ENCODE results near the gene DACH1.
"Not testable (repeated sequence)": the region's sequence is repeated elsewhere in the genome, so short reads cannot be mapped to it uniquely, and the experiment has no call there.

The DACH1 gene

DNA sequence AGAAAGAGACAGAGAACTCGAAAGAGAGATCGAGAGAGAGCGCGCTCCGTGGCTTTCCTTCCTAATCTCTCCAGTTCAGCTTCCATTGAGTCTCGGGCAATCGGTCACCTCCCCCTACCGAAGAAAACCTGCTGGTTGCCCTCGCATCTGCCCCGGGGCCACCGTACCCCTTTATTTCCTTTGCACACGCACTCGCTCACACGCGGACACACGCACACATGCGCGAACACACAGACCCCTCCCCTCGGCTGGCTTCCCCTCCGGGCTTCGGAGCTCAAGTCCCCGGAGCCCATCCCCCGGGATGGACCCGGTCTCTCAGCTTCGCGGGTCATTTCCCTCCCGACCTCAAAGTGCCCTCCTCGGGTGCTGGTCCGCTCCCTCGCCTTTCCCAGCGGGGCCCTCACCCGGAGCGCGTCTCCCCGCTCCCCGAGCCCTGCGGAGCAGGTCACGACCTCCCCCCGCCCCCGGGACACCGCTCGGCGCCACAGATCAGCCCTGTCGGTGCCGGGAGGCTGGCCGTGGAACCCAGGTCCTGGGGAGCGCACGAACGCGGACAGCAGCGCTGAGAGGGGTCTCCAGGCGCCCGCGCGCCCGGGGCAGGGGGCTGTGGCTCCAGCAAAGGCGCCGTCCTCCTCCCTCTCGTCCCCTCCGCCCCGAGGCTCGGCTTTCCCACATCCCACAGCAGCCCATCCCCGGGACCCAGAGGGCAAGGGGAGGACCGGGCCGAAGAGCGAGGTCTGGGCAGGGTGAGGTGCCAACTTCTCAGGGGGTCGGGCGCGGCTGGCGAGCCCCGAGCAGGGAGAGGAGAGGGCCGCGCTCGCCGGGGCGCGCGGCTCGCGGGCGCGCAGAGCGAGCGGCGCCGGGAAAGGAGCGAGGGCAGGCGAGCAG is 1.8 kb downstream of the DACH1 start:
- no peak for DNase-seq

DNA sequence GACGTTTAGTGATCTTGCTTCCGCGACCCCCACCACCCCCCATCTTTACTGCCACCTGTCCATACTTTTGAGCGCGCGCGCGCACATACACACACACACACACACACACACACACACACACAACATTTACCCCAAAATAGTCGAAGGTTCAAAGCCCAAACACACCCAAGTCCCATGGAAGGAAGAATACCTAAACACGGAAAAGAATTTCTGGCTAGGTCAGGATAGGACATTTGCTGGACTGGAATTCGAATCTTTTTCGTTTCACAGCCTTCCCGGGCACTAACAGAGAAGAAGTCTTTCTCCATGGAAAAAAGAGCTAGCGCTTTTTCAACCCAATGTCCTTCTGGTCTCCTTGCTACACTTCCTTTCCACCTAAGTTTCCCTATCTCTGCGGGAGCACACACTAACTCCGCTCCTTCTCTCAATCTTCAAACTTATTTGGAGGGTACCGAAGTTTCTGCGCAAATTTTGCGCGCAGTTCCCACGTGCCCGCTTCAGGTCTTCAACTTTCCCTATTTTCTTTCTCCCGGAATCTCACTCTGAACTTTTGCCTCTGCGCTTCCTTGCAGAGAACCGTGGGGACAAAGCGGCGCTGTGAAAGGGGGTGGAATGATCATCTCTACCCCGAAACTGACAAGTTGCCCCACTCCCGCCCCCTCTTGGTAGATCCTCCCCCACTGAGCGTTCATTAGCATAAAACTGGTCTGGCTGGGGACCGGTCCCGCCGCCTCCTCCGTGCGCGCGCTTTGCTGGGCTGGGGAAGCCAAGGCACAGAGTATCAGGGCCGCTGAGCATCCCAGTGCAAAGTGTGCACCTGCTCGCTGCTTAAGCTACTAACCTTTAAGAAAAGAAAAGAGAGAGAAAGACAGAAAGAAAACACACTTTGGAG is 2.7 kb downstream of the DACH1 start:
- peak; percentile 11 to 24 for DNase-seq

GRCh38 chr13:71863254-71863865 is 3.6 kb downstream of the DACH1 start:
- no peak for DNase-seq

DNA sequence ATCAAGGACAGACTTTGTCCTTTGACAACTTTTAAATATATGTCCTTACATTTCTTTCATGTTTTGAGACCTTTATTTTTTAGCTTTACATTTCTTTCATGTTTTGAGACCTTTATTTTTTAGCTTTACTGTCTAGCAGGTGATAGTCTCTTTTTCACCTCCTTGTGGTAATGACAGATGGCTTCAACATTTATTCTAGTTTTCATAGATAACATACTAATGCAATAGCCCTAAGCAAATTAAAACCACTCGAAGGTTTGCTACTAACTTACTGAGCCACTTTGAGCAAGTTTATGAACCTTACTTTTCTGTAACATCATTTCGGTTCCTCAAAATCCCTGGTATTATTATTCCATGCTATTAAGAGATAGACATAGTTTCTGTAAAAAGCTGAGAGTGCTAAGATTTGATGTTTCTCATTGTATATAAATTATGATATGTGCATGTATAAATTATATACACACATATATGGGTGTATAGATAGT is 4.5 kb downstream of the DACH1 start:
- no peak for DNase-seq

DNA sequence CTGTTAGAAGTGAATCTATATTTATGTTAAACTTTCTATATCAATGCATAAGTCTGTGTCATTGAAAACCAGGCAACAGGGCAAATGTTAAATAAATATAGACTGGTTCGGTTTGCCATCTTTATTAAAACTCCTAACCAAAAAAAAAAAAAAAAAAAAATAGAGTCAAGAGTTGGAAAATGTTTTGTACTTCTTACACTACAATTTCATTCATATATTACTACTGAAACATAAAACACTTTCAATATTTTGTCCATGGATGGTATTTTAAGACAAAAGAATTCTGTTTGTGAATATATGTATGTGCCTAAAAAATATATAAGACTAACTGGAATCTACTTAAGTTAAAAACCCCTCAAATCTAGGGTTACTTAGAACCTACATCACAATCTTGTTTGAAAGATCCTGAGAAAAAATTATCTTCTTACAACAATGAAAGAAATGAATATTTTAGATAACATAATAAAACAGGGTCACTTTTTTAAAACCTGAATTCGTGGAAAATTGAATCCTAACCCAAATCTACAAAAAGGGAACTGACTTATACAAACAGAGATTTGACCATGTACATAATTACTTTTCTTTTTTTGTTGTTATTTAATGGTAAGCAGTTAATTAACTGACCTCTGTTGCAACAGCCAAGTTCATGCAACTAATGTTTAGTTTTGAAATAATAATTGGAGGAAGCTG is 5.1 kb downstream of the DACH1 start:
- DNase-seq: no peak

DNA sequence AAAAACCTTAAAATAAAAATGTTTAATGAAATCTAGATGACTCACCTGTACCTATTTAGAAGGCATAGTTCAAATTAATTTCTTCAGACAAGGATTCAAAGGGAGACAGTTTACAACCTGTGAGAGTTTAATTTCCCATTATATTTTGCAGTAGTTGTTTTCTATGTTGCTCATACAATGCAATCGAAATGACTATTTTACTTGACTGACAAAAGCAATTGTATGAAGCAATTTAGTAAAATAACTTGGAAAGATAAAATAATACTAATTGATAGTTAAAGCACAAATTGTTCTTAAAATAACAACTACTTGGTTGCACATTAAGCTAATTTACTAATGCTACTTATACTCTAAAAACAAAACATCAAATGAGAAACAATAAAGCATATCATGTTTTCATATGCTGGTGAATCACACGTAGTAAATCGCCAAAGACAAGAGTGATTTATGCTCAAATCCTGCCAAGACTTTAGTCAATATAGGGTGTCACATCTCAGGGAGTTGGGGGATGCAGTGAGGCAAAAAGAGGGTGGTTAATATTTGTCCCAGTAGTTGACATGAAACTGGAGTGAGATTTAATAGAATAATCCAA is 6.4 kb downstream of the DACH1 start:
- DNase-seq: no peak

DNA sequence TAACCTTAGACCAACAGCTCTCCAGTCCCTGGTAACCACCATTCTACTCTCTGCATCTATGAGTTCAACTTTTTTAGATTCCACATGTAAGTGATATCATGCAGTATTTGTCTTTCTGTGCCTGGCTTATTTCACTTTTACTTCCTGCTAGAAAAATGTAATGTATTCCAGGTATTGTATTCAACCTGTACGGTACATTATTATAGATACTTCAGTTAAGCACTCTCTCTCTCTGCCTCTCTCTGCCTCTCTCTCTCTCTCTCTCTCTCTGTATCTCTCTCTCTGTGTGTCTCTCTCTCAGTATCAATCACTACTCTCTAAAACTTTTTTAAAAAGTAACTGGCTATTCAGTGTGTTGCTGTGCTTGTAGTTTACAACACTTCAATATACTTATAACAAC is 8.4 kb downstream of the DACH1 start:
- no peak for DNase-seq

DNA sequence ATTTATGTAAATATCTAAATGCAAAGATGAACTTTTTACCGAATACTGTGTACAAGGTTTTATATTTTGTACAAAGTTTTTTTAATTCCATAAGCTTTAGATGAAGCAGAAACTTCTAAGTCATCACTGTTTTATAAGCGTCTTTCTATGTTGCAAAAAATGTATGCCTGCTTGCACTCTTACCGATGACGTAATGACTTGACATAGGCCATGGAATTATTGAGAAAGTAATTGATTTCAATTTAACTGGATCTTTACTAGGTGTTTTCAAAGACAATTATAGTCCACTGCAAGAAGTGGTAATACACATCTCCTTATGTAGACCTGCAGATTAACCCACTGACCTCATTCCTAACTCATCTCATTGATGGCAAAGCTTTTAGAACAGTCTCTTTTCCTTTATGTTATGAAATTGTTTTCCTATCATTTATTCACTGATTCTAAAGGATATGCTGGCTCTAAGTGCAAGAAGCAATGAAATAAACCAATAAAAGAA is 10.4 kb downstream of the DACH1 start:
- DNase-seq: no peak

DNA sequence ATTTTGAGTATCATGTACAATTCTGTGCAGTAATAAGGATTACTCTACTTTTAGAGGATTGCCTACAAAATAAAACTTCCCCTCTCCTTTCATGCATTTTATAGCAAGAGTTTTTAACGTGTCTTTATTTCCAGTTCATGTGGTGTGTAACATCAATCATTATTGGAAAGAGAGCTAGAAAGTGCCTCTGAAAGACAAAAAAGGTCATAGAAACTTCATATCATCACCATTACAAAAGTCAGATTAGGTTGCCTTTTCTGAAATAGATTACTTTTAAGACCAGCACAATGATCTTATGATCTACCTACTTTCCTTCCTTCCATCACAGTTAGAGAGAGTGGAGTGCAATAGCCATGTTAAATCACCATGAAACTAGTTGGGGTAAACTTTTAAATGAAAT is 12.6 kb downstream of the DACH1 start:
- no peak for DNase-seq

DNA sequence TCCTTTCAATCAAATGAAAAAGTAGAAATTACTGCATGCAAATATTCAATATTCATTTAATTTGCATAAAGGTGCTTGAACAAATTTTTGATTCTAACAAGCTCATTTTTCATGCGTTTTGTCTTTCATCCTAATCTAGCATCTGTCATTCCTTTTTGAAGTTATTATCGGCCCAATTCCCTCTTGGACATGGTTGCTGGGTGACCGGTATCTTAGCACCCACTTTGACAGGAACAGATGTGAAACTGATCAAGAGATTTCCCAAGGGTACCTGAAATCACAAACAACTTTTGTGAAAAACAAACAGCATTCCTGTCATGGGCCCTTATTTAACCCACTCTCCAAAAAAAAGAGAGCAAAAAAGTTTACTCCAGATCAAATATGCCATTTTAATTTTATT is 13.3 kb downstream of the DACH1 start:
- no peak for DNase-seq

- no peak for DNase-seq
Observed at GRCh38 chr13:71852736-71853135, 14.3 kb downstream of the DACH1 start.

DNA sequence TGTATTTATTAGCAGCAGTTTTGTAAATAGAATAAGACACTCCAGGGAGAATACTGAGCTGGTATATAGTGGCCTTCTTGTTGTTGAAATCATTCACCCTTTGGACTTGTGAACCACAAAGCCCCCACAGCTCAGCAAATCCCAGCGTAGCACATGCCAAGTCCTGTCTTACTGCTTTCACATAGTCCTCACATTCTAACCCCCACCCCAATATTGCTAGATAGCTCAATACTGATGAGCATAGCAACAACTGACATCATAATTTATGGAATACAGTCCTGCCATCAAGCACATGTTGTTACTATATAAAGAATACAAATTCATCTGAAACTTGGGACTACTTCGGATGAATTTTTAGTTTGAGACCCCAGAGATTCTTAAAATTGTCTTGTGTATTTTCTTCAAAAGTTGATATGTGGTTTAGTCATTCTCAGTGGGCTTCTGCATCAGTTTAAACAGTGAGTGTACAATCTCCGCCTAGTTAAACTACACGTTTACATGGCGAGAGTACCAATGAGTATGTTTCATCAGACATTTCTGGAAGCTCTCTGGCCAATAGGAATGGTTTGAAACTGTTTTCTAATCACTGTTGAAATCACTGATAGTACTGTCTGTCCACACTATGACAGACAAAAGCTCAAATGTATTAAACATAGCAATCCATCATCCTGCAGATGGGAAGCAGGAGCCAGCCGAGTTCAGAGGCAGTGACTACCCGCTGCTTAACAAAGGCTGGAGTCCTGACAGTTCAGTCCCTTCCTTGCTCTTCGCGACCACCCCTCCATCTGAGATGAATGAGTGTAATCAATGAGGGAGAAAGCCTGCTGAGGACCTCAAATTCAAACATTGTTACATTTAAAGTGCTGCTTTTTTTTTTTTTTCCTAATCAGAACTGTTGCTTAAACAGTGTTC is 15.2 kb downstream of the DACH1 start:
- no peak for DNase-seq

- DNase-seq: no peak
Observed at GRCh38 chr13:71842003-71842402, 25.0 kb downstream of the DACH1 start.

GRCh38 chr13:71838842-71839241 is 28.2 kb downstream of the DACH1 start:
- DNase-seq: no peak

DNA sequence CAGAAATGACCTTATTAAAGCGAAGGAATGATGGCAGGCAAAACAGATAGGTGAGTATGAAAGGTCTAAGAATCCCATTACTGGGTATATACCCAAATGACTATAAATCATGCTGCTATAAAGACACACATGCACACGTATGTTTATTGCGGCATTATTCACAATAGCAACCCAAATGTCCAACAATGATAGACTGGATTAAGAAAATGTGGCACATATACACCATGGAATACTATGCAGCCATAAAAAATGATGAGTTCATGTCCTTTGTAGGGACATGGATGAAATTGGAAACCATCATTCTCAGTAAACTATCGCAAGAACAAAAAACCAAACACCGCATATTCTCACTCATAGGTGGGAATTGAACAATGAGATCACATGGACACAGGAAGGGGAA is 29.4 kb downstream of the DACH1 start:
- not testable (repeated sequence) for DNase-seq

DNA sequence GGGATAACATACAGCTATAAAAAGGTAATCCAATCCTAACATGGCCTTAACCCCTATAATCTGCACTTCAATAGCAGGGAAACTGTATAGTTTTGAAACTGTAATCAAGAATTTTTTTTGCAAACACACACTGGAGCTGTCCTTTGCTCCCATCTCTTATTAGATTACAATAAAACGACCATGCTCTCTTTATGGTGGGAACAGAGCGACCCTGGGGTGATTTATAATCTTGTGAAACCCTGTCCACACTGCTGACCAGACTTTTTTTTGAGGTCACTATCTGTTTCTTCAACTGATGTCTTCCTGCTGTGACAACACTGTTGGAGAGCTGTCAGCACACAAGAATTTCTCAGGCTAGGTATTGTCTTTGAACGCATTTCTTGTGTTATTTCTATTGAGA is 35.3 kb downstream of the DACH1 start:
- no peak for DNase-seq

- DNase-seq: no peak
Observed at GRCh38 chr13:71830736-71831135, 36.3 kb downstream of the DACH1 start.

DNA sequence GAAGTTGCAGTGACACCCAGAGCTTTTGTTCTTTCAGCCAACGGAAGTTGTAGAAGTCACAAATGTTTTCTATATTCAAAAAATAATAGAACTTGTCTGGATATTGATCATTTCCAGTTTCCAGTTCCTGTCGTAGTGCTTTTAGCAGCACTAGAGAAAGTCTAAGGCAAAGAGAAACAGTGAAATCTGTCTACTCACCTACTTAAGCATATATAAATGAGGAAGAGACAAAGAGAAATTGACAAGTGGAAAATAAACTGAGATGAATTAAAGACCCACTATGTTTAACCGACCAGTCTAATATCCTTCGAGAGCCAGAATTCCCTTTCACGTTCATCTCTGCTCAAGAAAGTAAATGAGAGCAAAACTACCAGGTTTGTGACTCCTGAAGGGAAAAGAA is 36.7 kb downstream of the DACH1 start:
- no peak for DNase-seq

GRCh38 chr13:71829547-71829946 is 37.5 kb downstream of the DACH1 start:
- no peak for DNase-seq

DNA sequence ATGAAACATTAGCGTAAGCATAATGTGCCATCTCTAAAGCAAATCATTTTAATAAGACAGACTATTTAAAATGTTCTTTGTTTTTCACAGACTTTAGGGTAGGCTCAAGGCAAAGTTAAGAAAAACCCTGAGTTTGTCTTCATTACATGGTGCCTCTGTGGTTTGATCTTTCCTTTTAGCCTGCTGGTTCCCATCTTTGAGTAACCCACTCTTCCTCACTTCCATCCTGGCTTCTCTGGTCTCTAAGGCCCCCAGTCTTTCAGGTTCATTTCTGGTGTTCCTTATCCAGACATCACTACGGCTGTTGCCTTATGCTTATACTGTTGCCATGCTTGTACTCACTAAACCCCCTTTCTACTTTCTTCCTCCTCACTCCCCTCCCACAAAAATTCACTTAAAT is 38.4 kb downstream of the DACH1 start:
- DNase-seq: no peak

- no peak for DNase-seq
Observed at GRCh38 chr13:71828117-71828516, 38.9 kb downstream of the DACH1 start.

Data from CD4-positive, alpha-beta T cell treated with Interferon alpha-2 for 1 hour (primary cell).